IPS-NIHi7 (cell line): ENCODE measurements around the gene ZSCAN31.

Experiments
- DNase-seq: peaks from one replicate; pipeline ENCODE4 v3.0.0; 2012; ENCODE audit warnings: mixed read lengths; ENCODE audit errors: extremely low spot score

The ZSCAN31 gene

DNA sequence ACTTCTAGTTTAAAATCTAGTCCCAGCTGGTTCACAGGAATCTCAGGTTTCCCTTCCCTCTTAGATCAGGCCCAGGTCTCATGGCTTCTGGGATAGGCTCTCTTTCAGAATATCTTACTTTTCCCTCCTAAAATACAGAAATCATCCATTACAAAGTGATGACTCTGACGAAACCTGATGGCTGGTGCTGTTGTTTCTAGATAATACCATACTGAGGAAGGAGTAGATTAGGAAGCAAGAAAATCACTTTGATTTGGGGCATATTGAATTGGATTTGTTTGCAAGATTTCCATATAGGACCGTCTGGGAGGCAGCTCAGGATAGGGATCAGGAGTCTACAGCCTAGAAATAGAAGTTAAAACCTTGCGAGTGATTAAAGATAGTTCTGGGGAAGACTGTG, 17.4 kb upstream of the ZSCAN31 start:
- no peak for DNase-seq

DNA sequence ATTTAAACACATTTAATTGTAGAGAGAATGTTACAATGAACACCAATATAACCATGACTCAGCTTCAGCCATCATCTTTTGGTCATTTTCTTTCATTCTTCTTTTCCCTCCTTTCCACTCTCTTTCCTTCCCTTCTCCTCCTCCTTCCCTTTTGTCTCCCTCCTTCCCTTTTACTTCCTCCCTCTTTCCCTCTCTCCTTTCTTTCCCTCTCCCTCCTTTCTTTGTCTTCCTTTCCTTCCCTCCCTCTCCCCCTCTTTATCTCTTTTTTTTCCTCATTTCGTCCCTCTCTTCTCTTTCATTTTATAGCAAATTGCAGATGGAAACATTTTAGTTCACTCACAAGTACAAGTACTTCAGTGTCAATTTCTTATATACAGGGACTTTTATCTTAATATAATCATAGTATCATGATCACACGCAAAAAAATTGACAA, 15.6 kb upstream of the ZSCAN31 start:
- no peak for DNase-seq

DNA sequence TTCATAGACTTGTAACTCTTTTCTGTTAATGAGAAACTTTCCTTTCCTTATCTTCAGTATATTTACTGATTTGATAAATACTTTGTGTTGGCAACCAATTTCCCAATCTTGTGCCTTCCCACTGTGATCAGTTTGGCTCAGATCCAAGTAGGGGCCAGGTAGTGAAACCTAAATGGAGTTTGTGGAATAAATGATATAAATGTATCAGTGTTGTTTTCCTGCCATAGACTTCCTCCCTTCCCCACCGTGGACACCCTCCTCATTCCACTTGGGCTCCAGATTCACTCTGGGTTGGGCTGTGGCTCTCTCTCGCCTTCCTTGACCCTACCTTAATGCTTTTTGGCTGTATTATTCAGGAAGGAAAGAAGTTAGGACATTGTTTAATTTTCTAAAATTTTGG, 15.1 kb upstream of the ZSCAN31 start:
- no peak for DNase-seq

DNA sequence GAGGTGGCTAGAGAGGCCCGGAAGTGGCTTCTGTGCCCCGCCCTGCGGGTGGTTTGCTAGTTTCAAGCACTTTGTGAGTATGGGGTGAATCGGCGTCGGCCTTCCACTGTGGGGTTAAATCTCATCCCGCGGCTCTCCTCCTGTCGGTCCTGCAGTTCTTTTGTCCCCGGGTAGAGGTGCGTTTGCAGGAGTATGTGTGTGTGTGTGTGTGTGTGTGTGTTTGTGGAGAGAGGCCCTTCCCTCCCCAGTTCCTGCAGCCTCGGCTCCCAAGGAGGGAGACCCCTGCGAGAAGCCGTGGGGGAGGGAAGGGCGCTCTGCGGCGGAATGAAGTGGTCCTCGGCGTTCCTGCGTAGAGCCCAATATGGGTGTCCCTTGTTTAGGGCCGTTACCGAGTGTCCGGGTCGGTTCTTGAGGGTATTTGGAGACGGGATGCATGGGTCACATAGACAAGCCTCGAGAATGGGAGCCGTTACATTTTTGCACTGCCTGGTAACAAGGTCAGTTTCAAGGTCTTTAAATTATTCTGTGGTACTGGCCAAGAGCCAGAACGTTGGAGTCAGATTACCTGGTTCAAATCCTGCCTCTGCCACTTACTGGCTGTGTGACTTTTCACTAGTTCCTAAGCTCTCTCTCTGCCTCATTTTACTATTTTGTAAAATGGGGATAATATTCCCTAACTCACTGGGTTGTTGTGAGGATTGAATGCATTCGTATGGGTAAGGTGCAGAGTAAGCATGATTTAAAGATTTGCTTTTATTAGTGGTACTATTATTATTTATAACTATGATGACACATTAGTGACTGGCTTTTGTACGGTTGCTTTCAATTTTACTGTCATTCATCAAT, 14.2 kb upstream of the ZSCAN31 start, which contains the start of gene ZKSCAN3:
Gene ZKSCAN3 (plus strand): TSS at position 56 of the 846 bp plus-strand sequence. CDS start 9,640 bp downstream, outside the sequence.
- peak; percentile 81 for DNase-seq

- DNase-seq: no peak
These were observed 13.5 kb upstream of the ZSCAN31 start for GRCh38 chr6:28349344-28349891.

- DNase-seq: no peak
These were observed 11.2 kb upstream of the ZSCAN31 start for GRCh38 chr6:28347119-28347518.

DNA sequence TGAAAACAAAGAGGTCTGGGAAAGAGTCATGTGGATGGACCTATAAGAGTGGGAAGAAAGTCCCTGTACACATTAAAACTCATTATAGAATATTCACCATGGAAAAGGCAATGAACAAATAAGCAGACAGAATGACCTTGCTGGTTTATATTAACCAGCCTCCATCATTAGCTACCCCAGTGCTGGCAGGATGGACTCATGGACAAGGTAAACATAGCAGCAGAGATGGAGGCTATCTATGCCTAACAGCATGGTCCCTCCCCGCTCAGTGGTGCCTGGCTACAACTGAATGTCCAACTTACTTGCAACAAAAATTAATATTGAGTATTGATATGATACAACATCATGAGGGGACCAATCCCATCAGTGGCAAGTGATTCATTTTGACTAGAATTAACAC, 9.3 kb upstream of the ZSCAN31 start:
- no peak for DNase-seq

DNA sequence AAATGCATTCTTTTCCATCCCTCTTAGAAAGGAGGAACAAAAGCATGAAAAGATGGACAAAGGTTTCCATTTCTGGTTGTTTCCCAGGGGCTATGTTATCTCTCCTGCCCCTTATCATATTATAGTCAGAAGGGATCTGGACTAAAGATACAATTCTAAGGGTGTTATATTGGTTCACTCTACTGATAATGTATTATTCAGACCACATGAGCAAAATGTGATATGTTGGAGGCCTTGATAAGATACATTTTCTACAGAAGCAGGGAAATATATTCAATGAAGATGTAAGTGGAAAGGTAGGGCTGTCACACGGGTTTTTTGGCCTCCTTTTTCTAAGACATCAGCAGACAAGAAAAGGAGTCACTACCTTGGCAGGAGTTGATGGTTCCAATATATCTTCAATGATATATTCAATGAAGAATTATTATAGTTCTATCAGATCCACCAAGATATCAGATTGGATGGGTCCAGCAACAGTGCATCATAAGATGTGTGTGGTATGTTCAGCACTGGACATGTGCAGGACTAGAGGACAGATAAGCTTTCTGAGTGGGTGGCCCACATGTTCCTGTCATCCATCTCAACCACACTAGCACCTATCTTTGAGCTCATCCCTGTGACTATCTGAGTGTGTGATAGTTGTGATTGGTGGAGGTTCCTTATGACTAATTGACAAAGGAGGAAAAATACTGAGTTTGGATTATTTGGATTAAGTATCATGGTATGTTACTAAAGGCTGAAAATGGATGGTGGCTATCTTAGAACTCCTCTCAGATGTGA, 8.1 kb upstream of the ZSCAN31 start:
- no peak for DNase-seq

DNA sequence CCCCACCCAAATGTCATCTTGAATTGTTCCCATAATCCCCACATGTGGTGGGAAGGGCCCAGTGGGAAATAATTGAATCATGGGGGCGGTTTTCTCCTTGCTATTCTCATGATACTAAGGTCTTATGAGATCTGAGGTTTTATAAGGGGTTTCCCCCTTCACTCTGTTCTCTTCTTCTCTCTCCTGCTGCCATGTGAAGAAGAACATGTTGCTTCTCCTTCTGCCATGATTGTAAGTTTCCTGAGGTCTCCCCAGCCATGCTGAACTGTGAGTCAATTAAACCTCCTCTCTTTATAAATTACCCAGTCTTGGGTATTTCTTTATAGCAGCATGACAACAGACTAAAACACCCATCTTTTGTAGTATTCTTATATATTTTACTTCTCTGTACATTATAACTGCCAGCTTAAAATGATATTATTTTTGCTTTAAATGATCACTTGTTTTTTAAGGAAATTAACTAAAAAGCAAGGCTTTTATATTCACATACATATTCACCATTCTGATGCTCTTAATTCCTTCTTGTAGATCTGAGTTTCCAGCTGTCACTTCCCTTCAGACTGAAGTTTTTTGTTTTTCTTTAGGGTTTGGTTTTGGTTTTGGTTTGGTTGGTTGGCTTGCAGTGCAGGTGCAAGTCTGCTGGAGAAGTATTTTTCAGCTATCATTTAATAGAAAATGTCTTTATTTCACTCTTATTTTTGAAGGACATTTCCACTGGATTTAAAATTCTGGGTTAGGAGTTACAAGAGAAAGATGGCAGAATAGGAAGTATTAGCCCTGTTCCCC, 4.6 kb upstream of the ZSCAN31 start:
- no peak for DNase-seq

GRCh38 chr6:28337121-28337520, 1.2 kb upstream of the ZSCAN31 start:
- DNase-seq: no peak

GRCh38 chr6:28336284-28337120, 554 bp upstream of the ZSCAN31 start:
- no peak for DNase-seq

DNA sequence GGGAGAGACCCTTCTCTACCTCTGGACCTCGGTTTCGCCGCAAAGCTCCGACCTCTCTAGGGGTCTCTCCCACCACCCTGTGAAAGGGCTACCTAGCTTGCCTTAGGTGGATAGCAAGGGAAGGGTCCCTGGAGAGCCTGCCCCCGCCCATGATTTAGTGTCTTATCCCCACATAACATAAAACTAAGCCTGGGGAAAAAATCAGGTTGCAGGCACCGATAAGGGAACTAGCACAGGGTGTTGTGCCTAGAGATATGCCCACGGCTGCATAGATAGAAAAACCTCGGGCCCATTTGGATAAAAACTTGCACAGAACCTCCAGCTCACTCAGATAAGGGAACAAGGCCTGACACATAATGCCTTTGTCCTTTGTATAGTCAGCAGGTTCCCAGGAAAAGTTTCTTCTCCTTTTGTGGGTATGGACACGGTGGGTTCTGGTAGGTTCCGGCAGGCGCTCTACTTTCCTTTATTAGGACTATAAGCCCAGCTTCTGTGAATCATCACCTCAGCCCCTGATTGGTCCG, 846 bp downstream of the ZSCAN31 start:
- DNase-seq: no peak

DNA sequence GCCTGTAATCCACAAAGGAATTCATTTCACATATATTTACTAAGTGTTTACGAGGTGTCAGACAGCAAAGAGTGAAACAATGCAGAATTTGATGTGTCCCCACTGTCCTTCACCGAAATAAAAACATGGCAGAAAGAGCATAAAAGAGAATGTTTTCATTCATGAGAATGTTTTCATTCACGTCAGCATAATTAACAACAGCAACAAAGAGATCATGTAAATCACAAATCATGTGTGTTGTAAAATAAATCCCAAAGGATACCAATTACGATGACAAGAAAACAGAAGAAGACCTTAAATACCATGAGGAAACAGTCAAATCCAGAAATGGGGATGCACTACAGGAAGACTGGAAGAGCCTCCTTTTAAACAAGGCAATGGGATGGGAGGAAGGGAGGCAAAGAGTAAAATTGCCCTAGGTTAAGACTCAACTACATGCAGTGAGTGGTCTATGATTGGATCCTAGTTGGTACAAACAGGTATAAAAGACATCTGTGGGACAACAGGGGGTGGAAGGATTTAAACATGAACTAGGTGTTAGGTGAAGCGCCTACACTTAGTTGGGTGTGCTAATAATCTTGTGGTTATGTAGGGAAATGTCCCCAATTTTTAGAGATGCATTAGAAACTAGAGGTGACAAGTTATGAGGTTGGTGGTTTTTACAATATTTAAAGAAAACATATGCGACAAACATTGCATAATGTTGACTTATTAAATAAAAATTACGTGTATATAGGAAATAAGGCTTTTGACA, 1.5 kb downstream of the ZSCAN31 start:
- DNase-seq: no peak

DNA sequence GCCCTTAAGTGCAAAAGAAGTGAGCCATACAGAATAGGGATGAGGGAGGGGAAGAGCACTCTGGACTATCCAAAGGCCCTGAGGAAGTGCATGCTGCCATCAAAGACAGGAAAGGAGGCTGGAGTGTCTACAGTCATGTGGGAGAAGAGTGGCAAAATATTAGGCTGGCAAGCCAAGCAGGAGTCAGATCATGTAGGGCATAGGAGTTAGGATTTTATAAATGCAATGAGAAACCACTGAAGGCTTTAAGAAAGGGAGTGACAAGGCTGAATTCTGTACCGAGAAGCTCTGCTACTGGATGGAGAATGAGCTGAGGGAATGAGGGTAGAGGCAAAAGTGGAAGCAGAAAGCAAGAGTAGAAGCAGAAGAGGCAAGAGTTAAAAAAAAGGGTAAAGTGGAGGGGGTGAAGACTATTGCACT, 2.3 kb downstream of the ZSCAN31 start:
- no peak for DNase-seq

GRCh38 chr6:28333047-28333446, 2.9 kb downstream of the ZSCAN31 start:
- no peak for DNase-seq

DNA sequence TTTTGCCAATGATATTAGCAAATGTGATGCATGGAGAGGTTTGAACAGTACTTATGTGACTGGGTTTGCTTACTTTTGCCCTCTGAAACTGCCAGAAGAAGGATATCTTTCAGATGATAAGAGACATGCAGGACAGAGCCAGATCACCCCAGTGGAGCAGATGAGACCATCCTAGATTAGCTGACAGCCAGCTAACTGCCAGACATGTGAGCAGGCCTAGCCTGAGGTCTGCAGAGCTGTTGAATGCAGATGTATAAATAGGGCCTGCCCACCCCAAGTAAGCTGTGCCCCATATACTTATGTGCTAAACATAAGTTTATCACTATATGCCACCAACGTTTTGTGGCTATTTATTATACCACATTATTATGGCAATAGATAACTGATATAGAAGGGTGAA, 5.9 kb downstream of the ZSCAN31 start:
- no peak for DNase-seq

- no peak for DNase-seq
These were observed 9.5 kb downstream of the ZSCAN31 start for GRCh38 chr6:28326371-28326948.

- no peak for DNase-seq
These were observed 12.0 kb downstream of the ZSCAN31 start for GRCh38 chr6:28323813-28324424.

DNA sequence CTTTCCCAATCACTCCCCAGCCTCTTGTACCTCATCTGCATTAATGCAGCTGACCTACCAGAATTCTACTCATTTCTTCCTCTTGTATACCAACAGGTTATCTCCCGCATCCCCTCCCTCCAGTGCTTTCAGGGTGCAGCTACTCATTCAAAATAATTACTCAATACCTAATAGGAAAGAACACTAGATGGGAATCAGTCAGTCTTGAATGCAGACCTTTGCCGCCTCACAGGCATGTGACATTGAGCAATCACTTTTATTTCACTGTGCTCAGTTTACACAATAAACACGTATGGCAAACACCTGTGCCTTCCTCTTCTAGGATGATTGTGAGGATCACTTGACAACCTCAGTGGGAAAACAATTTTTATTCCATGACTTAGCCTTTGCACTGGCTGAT, 13.3 kb downstream of the ZSCAN31 start:
- no peak for DNase-seq
